GM12874 (cell line): ENCODE measurements around the gene SPACA1.

Source experiments
- TF ChIP-seq, protein P1 (sequence below): IDR thresholded peaks from 2 replicates; pipeline ENCODE4 v1.5.1; 2011; ENCODE audit warnings: low read depth, mild to moderate bottlenecking, control low read depth, low read length, moderate library complexity; ENCODE audit not compliant: insufficient read depth

Gene SPACA1

DNA sequence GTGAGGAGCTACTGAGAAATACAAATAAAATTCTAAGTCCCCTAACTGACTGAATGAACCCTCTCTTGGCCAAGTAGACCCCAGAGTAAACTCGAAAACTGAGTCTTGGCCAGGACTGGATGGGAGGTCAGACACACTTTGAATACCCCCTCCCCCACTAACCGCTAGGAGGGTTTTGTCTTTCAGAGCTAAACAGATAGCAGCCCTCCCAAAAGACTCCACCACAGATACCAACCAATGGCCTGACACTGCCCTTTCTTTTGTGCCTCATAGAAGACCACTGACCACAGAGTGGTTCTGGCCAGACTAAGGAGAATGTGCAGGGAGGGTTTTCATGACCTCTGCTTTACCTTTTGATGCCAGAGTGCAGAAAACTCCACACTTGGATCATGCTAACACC, 42.1 kb downstream of the SPACA1 start:
- TF ChIP-seq, protein P1, sequence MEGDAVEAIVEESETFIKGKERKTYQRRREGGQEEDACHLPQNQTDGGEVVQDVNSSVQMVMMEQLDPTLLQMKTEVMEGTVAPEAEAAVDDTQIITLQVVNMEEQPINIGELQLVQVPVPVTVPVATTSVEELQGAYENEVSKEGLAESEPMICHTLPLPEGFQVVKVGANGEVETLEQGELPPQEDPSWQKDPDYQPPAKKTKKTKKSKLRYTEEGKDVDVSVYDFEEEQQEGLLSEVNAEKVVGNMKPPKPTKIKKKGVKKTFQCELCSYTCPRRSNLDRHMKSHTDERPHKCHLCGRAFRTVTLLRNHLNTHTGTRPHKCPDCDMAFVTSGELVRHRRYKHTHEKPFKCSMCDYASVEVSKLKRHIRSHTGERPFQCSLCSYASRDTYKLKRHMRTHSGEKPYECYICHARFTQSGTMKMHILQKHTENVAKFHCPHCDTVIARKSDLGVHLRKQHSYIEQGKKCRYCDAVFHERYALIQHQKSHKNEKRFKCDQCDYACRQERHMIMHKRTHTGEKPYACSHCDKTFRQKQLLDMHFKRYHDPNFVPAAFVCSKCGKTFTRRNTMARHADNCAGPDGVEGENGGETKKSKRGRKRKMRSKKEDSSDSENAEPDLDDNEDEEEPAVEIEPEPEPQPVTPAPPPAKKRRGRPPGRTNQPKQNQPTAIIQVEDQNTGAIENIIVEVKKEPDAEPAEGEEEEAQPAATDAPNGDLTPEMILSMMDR = no peak

DNA sequence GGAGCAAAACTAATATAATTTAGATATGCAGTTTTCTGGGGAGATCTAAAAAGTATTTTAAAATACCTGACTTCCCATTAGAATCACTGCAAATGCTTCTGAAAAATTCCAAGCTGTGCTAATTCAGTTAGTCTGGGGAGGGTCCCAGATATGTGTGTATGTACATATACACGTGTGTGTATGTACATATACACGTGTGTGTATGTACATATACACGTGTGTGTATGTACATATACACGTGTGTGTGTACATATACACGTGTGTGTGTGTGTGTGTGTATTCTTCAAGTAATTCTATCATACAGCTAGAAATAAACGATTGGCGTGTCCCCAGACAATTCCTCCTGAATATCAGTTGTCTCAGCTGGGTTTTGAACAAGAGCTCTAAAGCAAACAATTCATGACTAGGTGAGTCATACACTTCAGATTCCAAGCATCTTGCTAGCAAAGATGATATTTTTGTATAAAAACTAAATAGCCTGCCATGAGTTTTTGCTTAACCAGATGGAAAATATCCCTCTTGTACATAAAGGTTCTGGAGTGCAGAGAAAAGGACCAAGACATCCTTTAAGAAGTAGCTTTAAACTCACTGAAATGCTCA, 58.2 kb downstream of the SPACA1 start:
- TF ChIP-seq, protein P1 = no peak

DNA sequence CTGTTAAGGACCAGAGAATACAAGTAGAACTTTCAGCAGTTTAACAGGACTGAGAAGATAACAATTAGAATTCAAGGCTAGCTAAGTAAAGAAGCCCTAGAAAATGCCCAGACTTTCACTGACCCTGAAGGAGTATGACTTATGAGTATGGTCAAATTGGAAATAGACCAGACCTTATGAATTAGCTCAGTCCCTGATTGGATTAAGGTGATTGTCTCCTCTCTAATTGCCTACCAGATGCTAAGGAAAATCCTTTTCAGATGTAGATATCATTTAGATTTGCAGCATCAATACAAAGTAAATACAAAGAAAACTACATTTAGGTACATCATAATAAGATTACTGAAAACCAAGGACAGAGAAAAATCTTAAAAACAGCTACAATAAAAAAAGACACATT, 59.6 kb downstream of the SPACA1 start:
- TF ChIP-seq, protein P1 = no peak

DNA sequence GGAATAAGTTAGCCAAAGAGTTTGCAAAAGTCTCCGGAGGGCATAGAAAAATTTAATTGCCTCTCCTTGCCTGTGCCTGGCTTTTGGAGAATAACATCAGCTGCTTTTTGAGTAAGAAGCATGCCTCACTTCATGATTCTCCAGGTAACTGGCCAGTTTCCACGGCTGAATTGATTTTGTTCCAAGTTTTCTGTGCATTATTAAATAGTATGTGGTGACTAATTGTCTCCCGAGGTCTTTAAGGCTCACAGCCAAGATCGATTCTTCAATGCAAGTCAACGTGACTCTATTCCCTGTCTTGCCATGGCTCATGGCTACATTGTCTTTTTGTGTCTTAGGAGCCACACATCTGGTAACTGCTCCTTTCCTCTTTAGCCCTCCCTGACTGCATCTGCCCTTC, 64.3 kb downstream of the SPACA1 start:
- TF ChIP-seq, protein P1 = no peak

DNA sequence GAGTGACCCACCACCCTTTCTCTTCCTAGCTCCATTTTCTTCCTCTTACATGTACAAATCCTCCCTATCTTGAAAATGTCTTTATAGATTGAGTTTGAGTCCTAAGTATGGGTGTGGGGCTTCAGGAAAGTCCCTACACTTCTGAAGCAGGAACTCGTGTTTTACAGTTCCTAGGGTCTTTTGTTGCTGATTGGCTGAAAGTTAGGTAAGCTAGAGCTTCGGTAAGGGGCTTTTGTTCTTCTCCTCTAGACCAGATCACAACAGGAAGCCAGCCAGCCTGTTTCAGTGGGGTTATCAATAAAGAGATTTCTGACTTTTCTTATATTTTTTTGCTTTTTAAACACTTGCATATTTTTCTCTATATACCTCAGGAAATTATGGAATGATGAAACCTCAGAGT, 67.2 kb downstream of the SPACA1 start:
- TF ChIP-seq, protein P1 = no peak

DNA sequence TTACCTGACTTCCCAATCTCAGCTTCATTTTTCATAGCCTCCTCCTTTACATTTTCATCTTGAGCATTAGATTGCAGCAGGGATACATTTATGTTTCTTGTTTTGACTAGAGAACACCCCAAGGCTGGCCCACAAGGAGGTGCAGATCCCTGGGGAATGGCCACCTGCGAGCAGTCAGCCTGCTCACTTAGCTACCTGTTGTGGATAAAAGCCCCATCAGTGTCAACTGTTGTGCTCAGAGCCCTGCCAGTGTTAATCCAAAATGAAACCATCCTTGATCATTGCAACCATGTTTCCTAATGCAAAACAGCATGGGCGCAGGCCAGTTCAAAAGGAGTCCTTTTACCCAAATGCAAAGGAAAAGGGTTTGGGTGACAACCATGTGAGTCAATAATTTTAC, 67.7 kb downstream of the SPACA1 start:
- TF ChIP-seq, protein P1 = no peak

DNA sequence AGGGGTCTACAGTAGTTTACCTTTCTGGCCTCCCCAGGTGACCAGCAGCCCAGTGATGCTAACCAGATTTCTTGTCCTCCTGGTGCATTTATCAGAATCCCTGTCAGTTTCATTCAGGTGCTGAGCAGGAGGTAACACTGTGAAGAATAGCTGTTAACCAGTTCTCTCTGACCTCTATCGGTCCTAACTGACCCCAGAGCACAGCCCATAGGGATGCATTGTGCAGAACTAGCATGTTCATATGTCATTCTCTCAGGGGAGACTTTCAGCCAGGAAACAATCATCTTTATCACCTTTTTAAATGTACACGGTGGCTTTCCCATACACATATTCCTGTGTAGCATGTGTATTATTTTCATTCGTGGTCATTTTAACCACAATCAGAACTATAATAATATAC, 68.6 kb downstream of the SPACA1 start:
- TF ChIP-seq, protein P1 = no peak
